Trophoblast cell (in vitro differentiated cells and primary cell): ENCODE results near the gene C1QTNF12.
A peak's percentile ranks its signal among the peaks of the same experiment; 100 is the strongest.

ENCODE experiments used
- DNase-seq, 2 donors: peaks; one replicate each; pipeline ENCODE4 v3.0.0-alpha.2; 2016
- H2AFZ ChIP-seq: 2 replicates; pipeline ENCODE4 v1.6.1; 2013; ENCODE audit warnings: low read length, moderate library complexity, mild to moderate bottlenecking; ENCODE audit not compliant: insufficient read depth, poor library complexity
- H2AK5ac ChIP-seq: 2 replicates; pipeline ENCODE4 v1.6.1; 2013; ENCODE audit warnings: mild to moderate bottlenecking, low read length
- H2BK120ac ChIP-seq: 2 replicates; pipeline ENCODE4 v1.6.1; 2013; ENCODE audit warnings: low read length, mild to moderate bottlenecking, moderate library complexity; ENCODE audit not compliant: insufficient read depth, poor library complexity
- H2BK12ac ChIP-seq: 2 replicates; pipeline ENCODE4 v1.6.1; 2013; ENCODE audit warnings: mild to moderate bottlenecking, low read length, moderate library complexity
- H2BK5ac ChIP-seq: 2 replicates; pipeline ENCODE4 v1.6.1; 2013; ENCODE audit warnings: low read length, low read depth, moderate library complexity, mild to moderate bottlenecking; ENCODE audit not compliant: poor library complexity
- H3K14ac ChIP-seq: 2 replicates; pipeline ENCODE4 v1.6.1; 2013; ENCODE audit warnings: mild to moderate bottlenecking, low read length
- H3K18ac ChIP-seq: 2 replicates; pipeline ENCODE4 v1.6.1; 2013; ENCODE audit warnings: mild to moderate bottlenecking, low read length
- H3K23ac ChIP-seq: 2 replicates; pipeline ENCODE4 v1.6.1; 2013; ENCODE audit warnings: low read length
- H3K27ac ChIP-seq: 2 replicates; pipeline ENCODE4 v1.5.1; 2013; ENCODE audit warnings: low read depth, mild to moderate bottlenecking, inconsistent platforms, low read length, moderate library complexity
- H3K27me3 ChIP-seq: 2 replicates; pipeline ENCODE4 v1.6.1; 2013; ENCODE audit warnings: inconsistent platforms, mild to moderate bottlenecking, low read length, moderate library complexity; ENCODE audit not compliant: insufficient read depth
- H3K36me3 ChIP-seq, 2 experiments: 1 replicate in 1 of 2; 2 replicates in 1 of 2; pipeline ENCODE4 v1.6.1; 2013; ENCODE audit warnings: low read length in 2 of 2, mild to moderate bottlenecking in 2 of 2, moderate library complexity in 1 of 2; ENCODE audit not compliant: insufficient read depth in 2 of 2, control insufficient read depth in 1 of 2
- H3K4ac ChIP-seq: 2 replicates; pipeline ENCODE4 v1.6.1; 2013; ENCODE audit warnings: low read depth, mild to moderate bottlenecking, low read length, moderate library complexity
- H3K4me1 ChIP-seq, 2 experiments: 1 replicate in 1 of 2; 2 replicates in 1 of 2; pipeline ENCODE4 v1.6.1; 2013; ENCODE audit warnings: low read length in 2 of 2, mild to moderate bottlenecking in 2 of 2, moderate library complexity in 1 of 2; ENCODE audit not compliant: insufficient read depth in 2 of 2, control insufficient read depth in 1 of 2
- H3K4me2 ChIP-seq: 2 replicates; pipeline ENCODE4 v1.6.1; 2013; ENCODE audit warnings: inconsistent platforms, mild to moderate bottlenecking, low read length, moderate library complexity
- H3K4me3 ChIP-seq: 2 replicates; pipeline ENCODE4 v1.5.1; 2013; ENCODE audit warnings: mild to moderate bottlenecking, low read depth, low read length, inconsistent platforms
- H3K79me1 ChIP-seq: one replicate; pipeline ENCODE4 v1.6.1; 2013; ENCODE audit warnings: low read length
- H3K79me2 ChIP-seq: 2 replicates; pipeline ENCODE4 v1.6.1; 2013; ENCODE audit warnings: low read length, mild to moderate bottlenecking; ENCODE audit not compliant: control insufficient read depth, insufficient read depth, poor library complexity
- H3K9ac ChIP-seq: 2 replicates; pipeline ENCODE4 v1.6.1; 2013; ENCODE audit warnings: mild to moderate bottlenecking, low read length
- H3K9me3 ChIP-seq: 2 replicates; pipeline ENCODE4 v1.6.1; 2013; ENCODE audit warnings: low read depth, mild to moderate bottlenecking, control low read depth, inconsistent platforms, low read length; ENCODE audit not compliant: insufficient read depth
- H4K12ac ChIP-seq: 2 replicates; pipeline ENCODE4 v1.6.1; 2013; ENCODE audit warnings: low read depth, mild to moderate bottlenecking, low read length, moderate library complexity
- H4K8ac ChIP-seq: 2 replicates; pipeline ENCODE4 v1.6.1; 2013; ENCODE audit warnings: low read depth, mild to moderate bottlenecking, low read length, moderate library complexity
- H4K91ac ChIP-seq: one replicate; pipeline ENCODE4 v1.6.1; 2013; ENCODE audit warnings: low read depth, mild to moderate bottlenecking, low read length, moderate library complexity
- WGBS: extraction: QIAGEN DNeasy Blood & Tissue Kit; methylation state at CpG from one replicate; pipeline ENCODE4 v1.1.7; 2013; ENCODE audit warnings: missing lambda C conversion rate; ENCODE audit not compliant: insufficient read length, insufficient coverage; ENCODE audit errors: extremely low coverage; 5-methylcytosine and 5-hydroxymethylcytosine counted together

Gene C1QTNF12

GRCh38 chr1:1230656-1231399 lies 15.7 kb downstream of the C1QTNF12 start:
- peaks cover 40 to 46% of the 10 kb centered on the region in 2 experiments for H3K36me3 ChIP-seq
- peak overlapping the region; percentile 79 for H3K18ac ChIP-seq
- H2BK5ac ChIP-seq = peak overlapping the region; percentile 74
- H2BK120ac ChIP-seq = peak overlapping the region; percentile 94
- H3K79me2 ChIP-seq = peaks cover 14% of the 10 kb centered on the region
- H3K9me3 ChIP-seq = peaks cover 12% of the 10 kb centered on the region
- H3K9ac ChIP-seq = peak overlapping the region; percentile 96
- H3K79me1 ChIP-seq = peaks cover 10% of the 10 kb centered on the region
- H3K4me3 ChIP-seq = peak overlapping the region; percentile 95
- H2BK12ac ChIP-seq = peak overlapping the region; percentile 16
- peak overlapping the region; percentile 96 for H4K8ac ChIP-seq
- peak in 1 of 2 donors; percentile 21 for DNase-seq
- H3K27ac ChIP-seq = no peak overlapping the region
- H3K4me2 ChIP-seq = peak overlapping the region; percentile 91
- WGBS = no CpG with 5 or more reads among the region's 24 CpGs
- peak overlapping the region; percentile 41 for H3K4ac ChIP-seq
- H3K4me1 ChIP-seq = peaks cover 16% of the 10 kb centered on the region in 2 experiments
- peak overlapping the region; percentile 96 for H3K14ac ChIP-seq
- H4K12ac ChIP-seq = peak overlapping the region; percentile 96
- no peaks in the 10 kb centered on the region for H3K27me3 ChIP-seq
- peak overlapping the region; percentile 99 for H2AFZ ChIP-seq
- peak overlapping the region; percentile 96 for H4K91ac ChIP-seq
- H2AK5ac ChIP-seq = peak overlapping the region; percentile 22
- H3K23ac ChIP-seq = no peak overlapping the region

GRCh38 chr1:1229770-1230169 lies 16.8 kb downstream of the C1QTNF12 start:
- Histone ChIP-seq H2AFZ (no peak overlapping the region), H3K27ac (no peak overlapping the region), H3K23ac (peak overlapping the region; percentile 17), H4K8ac (no peak overlapping the region), H3K36me3 (peaks cover 51 to 57% of the 10 kb centered on the region in 2 experiments), H2BK120ac (no peak overlapping the region), H3K27me3 (no peaks in the 10 kb centered on the region), H3K14ac (no peak overlapping the region), H4K12ac (no peak overlapping the region), H3K79me2 (peaks cover 14% of the 10 kb centered on the region), H2AK5ac (no peak overlapping the region), H3K4me2 (no peak overlapping the region), H3K4ac (peak overlapping the region; percentile 2), H4K91ac (no peak overlapping the region), H3K9ac (peak overlapping the region; percentile 36), H3K4me1 (peaks cover 16% of the 10 kb centered on the region in 2 experiments), H3K79me1 (peaks cover 10% of the 10 kb centered on the region), H3K18ac (no peak overlapping the region), H2BK12ac (no peak overlapping the region), H3K9me3 (peaks cover 14% of the 10 kb centered on the region), H3K4me3 (no peak overlapping the region), H2BK5ac (no peak overlapping the region)
- no CpG with 5 or more reads among the region's 19 CpGs for WGBS
- DNase-seq = no peak

- Histone ChIP-seq H3K18ac (no peak overlapping the region), H3K9ac (no peak overlapping the region), H2AFZ (no peak overlapping the region), H3K4ac (no peak overlapping the region), H3K4me1 (peaks cover 16% of the 10 kb centered on the region in 2 experiments), H2BK5ac (no peak overlapping the region), H3K36me3 (peaks cover 49 to 56% of the 10 kb centered on the region in 2 experiments), H3K79me2 (peaks cover 14% of the 10 kb centered on the region), H3K27me3 (no peaks in the 10 kb centered on the region), H3K27ac (no peak overlapping the region), H2BK12ac (no peak overlapping the region), H3K14ac (no peak overlapping the region), H3K4me3 (no peak overlapping the region), H4K12ac (no peak overlapping the region), H3K9me3 (peaks cover 14% of the 10 kb centered on the region), H3K79me1 (peaks cover 10% of the 10 kb centered on the region), H3K4me2 (no peak overlapping the region), H2BK120ac (no peak overlapping the region), H4K8ac (no peak overlapping the region), H3K23ac (no peak overlapping the region), H2AK5ac (no peak overlapping the region), H4K91ac (no peak overlapping the region)
- no peak for DNase-seq
- WGBS = no CpG with 5 or more reads among the region's 28 CpGs
Observed at GRCh38 chr1:1228596-1229321, 17.8 kb downstream of the C1QTNF12 start.

GRCh38 chr1:1228187-1228586 lies 18.3 kb downstream of the C1QTNF12 start:
- Histone ChIP-seq H3K4ac (no peak overlapping the region), H3K18ac (no peak overlapping the region), H2BK12ac (no peak overlapping the region), H3K36me3 (peaks cover 50 to 61% of the 10 kb centered on the region in 2 experiments), H3K79me1 (peaks cover 10% of the 10 kb centered on the region), H3K23ac (no peak overlapping the region), H3K4me2 (no peak overlapping the region), H4K91ac (no peak overlapping the region), H2AK5ac (no peak overlapping the region), H3K4me1 (peaks cover 14 to 15% of the 10 kb centered on the region in 2 experiments), H3K27ac (no peak overlapping the region), H2AFZ (no peak overlapping the region), H2BK5ac (no peak overlapping the region), H4K12ac (no peak overlapping the region), H3K4me3 (no peak overlapping the region), H2BK120ac (no peak overlapping the region), H3K9ac (no peak overlapping the region), H4K8ac (no peak overlapping the region), H3K9me3 (peaks cover 12% of the 10 kb centered on the region), H3K14ac (no peak overlapping the region), H3K79me2 (peaks cover 14% of the 10 kb centered on the region), H3K27me3 (no peaks in the 10 kb centered on the region)
- no peak for DNase-seq
- no CpG with 5 or more reads among the region's 30 CpGs for WGBS
